GM21381 (cell line): ENCODE measurements around the gene SULT4A1.

ENCODE experiments used
- ATAC-seq: cut with Tn5 transposase; IDR thresholded peaks from one replicate; pipeline ENCODE4 v1.9.1; 2021; ENCODE audit warnings: mild to moderate bottlenecking, moderate library complexity; ENCODE audit not compliant: unreplicated experiment

The SULT4A1 gene

GRCh38 chr22:43829904-43830851 is 32.1 kb downstream of the SULT4A1 start:
- ATAC-seq = no peak

GRCh38 chr22:43828998-43829782 is 33.1 kb downstream of the SULT4A1 start:
- no peak for ATAC-seq

- ATAC-seq = no peak
Measured at GRCh38 chr22:43828725-43828997, 33.7 kb downstream of the SULT4A1 start.

GRCh38 chr22:43827926-43828724 is 34.2 kb downstream of the SULT4A1 start:
- ATAC-seq = no peak

- no peak for ATAC-seq
Measured at GRCh38 chr22:43827003-43827735, 35.1 kb downstream of the SULT4A1 start.

DNA sequence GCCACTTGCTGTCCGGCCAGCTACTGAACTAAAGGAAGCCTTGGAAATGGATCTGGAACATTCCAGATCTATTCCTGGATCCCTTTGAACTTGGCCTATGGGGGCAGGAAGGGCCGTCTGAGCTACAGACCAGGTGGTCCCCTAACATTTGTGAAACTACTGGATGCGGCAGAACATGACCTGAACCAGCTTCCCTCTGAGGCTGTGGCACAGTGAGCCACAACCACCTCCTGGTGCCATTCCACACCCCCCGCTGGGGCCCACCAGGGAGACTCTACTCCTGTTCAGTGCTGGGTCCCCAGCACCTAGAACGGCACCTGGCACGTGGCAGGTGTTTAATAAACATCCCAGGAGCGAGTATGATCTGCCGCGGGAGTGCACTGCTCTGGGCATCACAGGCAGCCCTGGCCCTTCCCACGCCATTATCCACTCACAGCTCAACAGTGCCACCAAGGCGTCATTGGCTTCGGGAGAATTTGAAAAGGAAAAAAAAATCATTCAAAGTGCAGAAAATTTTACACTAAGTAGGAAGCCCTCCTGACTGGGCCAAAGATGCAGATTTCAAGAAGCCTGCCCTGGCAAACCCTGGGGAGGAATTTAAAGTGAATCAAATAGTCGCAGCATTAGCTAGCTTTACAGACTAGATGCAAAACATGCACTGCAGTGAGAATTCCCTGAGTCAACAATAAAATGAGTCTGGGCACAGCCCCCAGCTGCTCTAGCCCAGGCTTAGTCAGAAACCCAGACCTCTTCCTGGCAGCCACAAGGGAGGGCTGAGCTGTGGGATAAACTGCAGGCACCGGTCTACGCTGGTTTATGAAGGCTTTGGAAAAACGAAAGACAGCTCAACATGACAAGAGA is 35.9 kb downstream of the SULT4A1 start:
- no peak for ATAC-seq

DNA sequence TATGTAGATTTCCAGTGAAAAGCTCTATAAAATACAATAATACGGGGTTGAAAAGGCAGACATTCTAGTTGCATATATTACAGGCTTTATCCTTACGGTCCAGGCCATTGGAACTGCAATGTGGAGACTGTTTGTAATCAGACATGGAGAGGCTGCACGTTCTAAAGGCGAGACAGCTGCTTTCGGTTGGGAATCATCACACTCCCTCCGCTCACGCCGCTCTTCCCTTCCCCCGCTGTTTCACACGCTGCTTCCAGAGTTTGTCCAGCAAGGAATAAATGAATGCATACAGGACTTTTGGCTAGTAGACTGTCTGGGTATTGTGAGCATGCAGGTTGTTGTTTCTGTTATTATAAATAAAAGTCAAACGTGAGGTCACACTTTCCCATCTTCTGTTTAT is 36.7 kb downstream of the SULT4A1 start:
- ATAC-seq = no peak

- no peak for ATAC-seq
Measured at GRCh38 chr22:43824724-43825420, 37.4 kb downstream of the SULT4A1 start.

- no peak for ATAC-seq
Measured at GRCh38 chr22:43823911-43824665, 38.2 kb downstream of the SULT4A1 start.

DNA sequence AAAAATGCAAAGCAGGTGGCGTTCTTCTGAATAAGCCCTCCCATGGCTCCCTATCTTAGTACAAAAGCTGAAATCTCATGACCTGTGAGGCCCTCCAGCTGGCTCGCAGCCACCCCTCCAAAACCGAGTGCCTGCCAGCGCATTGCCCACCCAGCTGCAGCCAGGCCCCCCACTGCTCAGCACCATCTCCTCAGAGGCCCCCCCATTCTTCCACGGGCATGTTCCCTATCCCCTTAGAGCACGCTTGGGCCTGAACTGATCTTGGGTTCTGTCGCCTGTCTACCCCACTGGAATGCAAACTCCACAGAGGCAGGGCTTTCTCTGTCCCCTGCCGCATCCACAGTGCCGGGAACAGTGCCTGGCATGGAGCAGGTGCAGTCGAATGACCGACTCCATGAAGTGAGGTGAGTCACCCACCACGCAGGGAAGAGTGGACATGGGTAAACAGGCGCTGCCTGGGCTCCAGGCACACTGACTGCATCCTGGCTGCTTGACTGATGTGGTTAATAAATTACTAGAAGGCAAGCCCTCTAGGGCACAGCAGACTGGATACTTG is 38.9 kb downstream of the SULT4A1 start:
- no peak for ATAC-seq

- no peak for ATAC-seq
Measured at GRCh38 chr22:43821606-43822425, 40.5 kb downstream of the SULT4A1 start.

- no peak for ATAC-seq
Measured at GRCh38 chr22:43820651-43821305, 41.5 kb downstream of the SULT4A1 start.

DNA sequence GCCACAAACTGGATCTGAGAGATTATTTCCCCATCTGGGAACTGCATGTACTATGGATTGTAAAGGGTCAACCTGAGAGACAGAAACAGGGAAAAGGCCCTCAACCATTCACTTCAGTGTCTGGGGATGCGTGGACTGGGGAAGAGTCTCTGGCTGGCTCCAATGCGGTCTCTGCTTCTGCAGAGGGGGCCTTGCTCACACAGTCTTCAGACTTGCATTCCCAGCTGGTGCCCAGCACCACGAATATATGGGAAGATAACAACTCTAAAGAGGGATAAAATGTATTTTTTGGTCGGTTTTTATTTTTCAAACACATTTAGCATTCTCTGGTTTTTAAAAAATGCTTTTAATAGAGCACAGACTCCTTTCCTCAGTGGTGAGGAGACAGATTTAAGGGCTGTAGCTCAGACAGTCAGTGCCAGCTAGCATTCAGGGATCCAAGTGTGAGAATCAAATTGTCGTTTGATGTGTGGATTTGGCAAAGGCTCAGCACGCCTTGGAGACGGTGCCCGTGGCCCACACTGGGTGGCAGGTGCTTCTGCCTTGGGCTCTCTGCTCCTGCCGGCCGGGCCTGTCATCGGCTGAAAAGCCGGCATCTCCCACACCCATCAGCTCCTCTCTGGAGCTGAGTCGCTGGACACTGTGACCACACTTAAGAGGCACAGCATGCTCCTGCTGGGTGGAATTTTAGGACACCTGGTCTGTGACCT is 42.2 kb downstream of the SULT4A1 start:
- ATAC-seq = no peak

GRCh38 chr22:43819421-43819921 is 42.8 kb downstream of the SULT4A1 start:
- no peak for ATAC-seq

GRCh38 chr22:43818981-43819380 is 43.3 kb downstream of the SULT4A1 start:
- ATAC-seq = no peak

GRCh38 chr22:43817402-43817801 is 44.9 kb downstream of the SULT4A1 start:
- ATAC-seq = no peak
